GM19372 (cell line): ENCODE measurements around the gene CELA2A.

Experiments used
- ATAC-seq: cut with Tn5 transposase; IDR thresholded peaks from one replicate; pipeline ENCODE4 v1.9.1; 2021; ENCODE audit warnings: mild to moderate bottlenecking, low read depth, moderate library complexity; ENCODE audit not compliant: unreplicated experiment

The CELA2A gene

GRCh38 chr1:15456313-15456954 is at the start of gene CELA2A:
Gene CELA2A, plus strand, starts transcription at chr1:15456732. Its CDS starts 22 bp downstream, at chr1:15456754.
- ATAC-seq, result no peak

- ATAC-seq, result no peak
Observed at GRCh38 chr1:15407580-15407979, 49.0 kb upstream of the CELA2A start.

GRCh38 chr1:15408890-15409387 is 47.6 kb upstream of the CELA2A start:
- ATAC-seq, result no peak

GRCh38 chr1:15409388-15410222 is 46.9 kb upstream of the CELA2A start, which contains the start of gene EFHD2:
Gene EFHD2, plus strand, starts transcription at chr1:15409888. Its CDS starts 84 bp downstream, at chr1:15409972.
- ATAC-seq, result peak; percentile 81

- no peak for ATAC-seq
Observed at GRCh38 chr1:15410223-15410883, 46.2 kb upstream of the CELA2A start.

GRCh38 chr1:15410884-15411245 is 45.7 kb upstream of the CELA2A start:
- ATAC-seq, result no peak

- ATAC-seq, result peak; percentile 40
Observed at GRCh38 chr1:15411593-15412137, 44.9 kb upstream of the CELA2A start.

- ATAC-seq, result no peak
Observed at GRCh38 chr1:15412175-15412800, 44.2 kb upstream of the CELA2A start.

GRCh38 chr1:15412843-15413242 is 43.7 kb upstream of the CELA2A start:
- ATAC-seq, result no peak

GRCh38 chr1:15413563-15414444 is 42.7 kb upstream of the CELA2A start:
- ATAC-seq, result no peak

- no peak for ATAC-seq
Observed at GRCh38 chr1:15414445-15414983, 42.0 kb upstream of the CELA2A start.

- ATAC-seq, result no peak
Observed at GRCh38 chr1:15417059-15417934, 39.2 kb upstream of the CELA2A start.

- ATAC-seq, result no peak
Observed at GRCh38 chr1:15418806-15419515, 37.6 kb upstream of the CELA2A start.

- ATAC-seq, result no peak
Observed at GRCh38 chr1:15420853-15421465, 35.6 kb upstream of the CELA2A start.

- no peak for ATAC-seq
Observed at GRCh38 chr1:15422871-15423270, 33.7 kb upstream of the CELA2A start.

GRCh38 chr1:15423355-15424077 is 33.0 kb upstream of the CELA2A start:
- no peak for ATAC-seq
